HUDEP-2 (cell line): ENCODE data around the gene NPPA.

Experiments
- DNase-seq, 76 experiments: peaks; one replicate each; lab custom pipeline; 2025; ENCODE audit not compliant: unreplicated experiment in 76 of 76; lab: John Stamatoyannopoulos, UW

NPPA gene

GRCh38 chr1:11845641-11846335, 1.8 kb downstream of the NPPA start:
- peak in 7 of 76 experiments; percentile 4 to 23 (median 15) for DNase-seq

GRCh38 chr1:11842154-11843041, 5.2 kb downstream of the NPPA start:
- DNase-seq = peak in 75 of 76 experiments; percentile 51 to 98 (median 93)

GRCh38 chr1:11841245-11842153, 6.1 kb downstream of the NPPA start:
- DNase-seq = peak in 65 of 76 experiments; percentile 3 to 78 (median 46)

GRCh38 chr1:11839727-11840705, 7.6 kb downstream of the NPPA start:
- DNase-seq = no peak

- peak in 61 of 76 experiments; percentile 10 to 77 (median 54) for DNase-seq
Measured at GRCh38 chr1:11838349-11839272, 9.0 kb downstream of the NPPA start.

GRCh38 chr1:11837767-11838348, 9.7 kb downstream of the NPPA start:
- DNase-seq = no peak

- no peak for DNase-seq
Measured at GRCh38 chr1:11836955-11837766, 10.4 kb downstream of the NPPA start.

GRCh38 chr1:11835441-11836225, 11.9 kb downstream of the NPPA start:
- no peak for DNase-seq

- DNase-seq = no peak
Measured at GRCh38 chr1:11833900-11834299, 13.7 kb downstream of the NPPA start.

- DNase-seq = no peak
Measured at GRCh38 chr1:11833497-11833896, 14.1 kb downstream of the NPPA start.

- DNase-seq = no peak
Measured at GRCh38 chr1:11831945-11832725, 15.4 kb downstream of the NPPA start.

- DNase-seq = no peak
Measured at GRCh38 chr1:11828511-11828910, 19.1 kb downstream of the NPPA start.

- no peak for DNase-seq
Measured at GRCh38 chr1:11826946-11827345, 20.6 kb downstream of the NPPA start.

- no peak for DNase-seq
Measured at GRCh38 chr1:11825131-11825530, 22.5 kb downstream of the NPPA start.

- no peak for DNase-seq
Measured at GRCh38 chr1:11823366-11824137, 24.0 kb downstream of the NPPA start.
